GM12878 (cell line): ENCODE data around the gene EDN2.

Experiments
- CTCF ChIP-seq, 3 experiments: IDR thresholded peaks in 2 of 3; conservative IDR thresholded peaks in 1 of 3; 2 replicates each; pipeline ENCODE4 v1.5.1; 2011; ENCODE audit warnings: low read depth in 3 of 3, low read length in 3 of 3, mild to moderate bottlenecking in 3 of 3, control low read depth in 2 of 3, moderate library complexity in 2 of 3, inconsistent platforms in 1 of 3, mixed read lengths in 1 of 3; ENCODE audit not compliant: control insufficient read depth in 2 of 3, insufficient read depth in 1 of 3; ENCODE audit errors: extremely low read depth in 1 of 3
- EP300 ChIP-seq, 2 experiments: fragments of 150-350 bp in 1 of 2; IDR thresholded peaks; 2 replicates each; pipeline ENCODE4 v1.6.1; 2011 to 2012; ENCODE audit warnings: low read depth in 2 of 2, low read length in 2 of 2, borderline replicate concordance in 1 of 2, improper control_type of control experiment in 1 of 2, inconsistent platforms in 1 of 2; ENCODE audit not compliant: control insufficient read depth in 1 of 2
- JUND ChIP-seq: IDR thresholded peaks from 2 replicates; pipeline ENCODE4 v1.6.1; 2012; ENCODE audit warnings: low read depth, mild to moderate bottlenecking, low read length, improper control_type of control experiment, moderate library complexity
- POLR2A ChIP-seq: IDR thresholded peaks from 2 replicates; pipeline ENCODE4 v1.6.1; 2011; ENCODE audit warnings: low read depth, mild to moderate bottlenecking, low read length
- SIN3A ChIP-seq: IDR thresholded peaks from 2 replicates; pipeline ENCODE4 v1.6.1; 2012; ENCODE audit warnings: low read depth, low read length, improper control_type of control experiment
- SP1 ChIP-seq: IDR thresholded peaks from one replicate; pipeline ENCODE4 v1.6.1; 2011; ENCODE audit warnings: low read depth, low read length

GRCh38 chr1:41533016-41533730 is 48.7 kb upstream of the EDN2 start:
- no peak for TF ChIP-seq CTCF (IDR thresholded peaks at IDR 0.05 in 2 of 3, conservative IDR thresholded peaks at IDR 0.05 in 1 of 3; ENCODE audit: control insufficient read depth in 2 of 3, extremely low read depth in 1 of 3, insufficient read depth in 1 of 3, low read depth in 3 of 3, low read length in 3 of 3)
- TF ChIP-seq POLR2A: no peak
- TF ChIP-seq SIN3A: no peak
- TF ChIP-seq JUND: no peak
- TF ChIP-seq SP1: no peak
- no peak for TF ChIP-seq EP300 (IDR thresholded peaks at IDR 0.05; ENCODE audit: borderline replicate concordance in 1 of 2, control insufficient read depth in 1 of 2, low read depth in 2 of 2, low read length in 2 of 2)
